ENCODE measurements around the gene CDC42BPG. TPM values are rescaled to one million over a fixed set of nuclear protein-coding genes. Genes with fewer than 3 reads are reported as not detected.

CDC42BPG gene
- total and polyA plus RNA-seq, 2 of the 8 experiments (the other 6 are each of a cell fraction or from before 2014, with no cell fraction given) = 3.7 to 10.6 TPM

DNA sequence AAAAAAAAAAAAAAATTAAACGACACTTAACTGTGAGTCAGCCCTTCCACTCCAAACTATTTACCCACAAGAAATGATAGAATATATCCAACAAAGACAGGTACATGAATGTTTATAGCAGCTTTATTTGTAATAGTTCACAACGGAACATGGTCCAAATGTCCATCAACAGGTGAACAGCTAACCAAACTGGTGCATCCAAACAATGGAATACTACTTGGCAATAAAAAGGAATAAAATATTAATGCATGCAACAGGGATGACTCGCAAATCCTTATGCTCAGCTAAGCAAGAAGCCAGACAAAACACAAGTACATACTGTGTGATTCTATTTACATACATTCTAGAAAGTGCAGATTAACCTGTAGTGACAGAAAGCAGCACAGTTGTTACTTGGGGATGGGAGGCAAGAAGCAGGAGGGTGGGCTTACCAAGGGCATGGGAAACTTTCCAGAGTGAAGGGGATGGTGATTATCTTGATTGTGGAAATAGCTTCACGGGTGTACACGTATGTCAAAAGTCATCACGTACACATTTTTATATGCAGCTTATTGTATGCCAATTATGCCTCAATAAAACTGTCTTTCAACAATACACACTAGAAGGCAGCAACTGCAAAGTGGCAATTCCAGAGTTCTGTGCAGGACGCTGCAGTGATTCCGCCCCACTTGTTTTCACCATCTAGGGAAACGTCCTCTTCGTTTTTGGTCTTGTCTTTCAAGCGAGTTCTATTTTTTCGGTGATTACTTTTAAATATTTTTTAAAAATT, 59.5 kb downstream of the CDC42BPG start:
- DNase-seq (ENCODE audit: low read depth in 1 of 2, low spot score in 2 of 2) (no peak), FAIRE-seq (no peak)
- Histone ChIP-seq H2BK15ac (ENCODE audit: low read length) (no peak overlapping the region), H3K4me3 (ENCODE audit: extremely low read depth in 1 of 4, insufficient read depth in 2 of 4, low read depth in 3 of 4, low read length in 4 of 4) (no peak overlapping the region), H3K18ac (ENCODE audit: extremely low read depth, low read length) (no peak overlapping the region), H3K23ac (ENCODE audit: insufficient read length) (no peak overlapping the region), H3K23me2 (ENCODE audit: low read depth, low read length) (no peaks in the 10 kb centered on the region), H3K27me3 (replicated peaks in 1 of 4; ENCODE audit: control insufficient read depth in 3 of 4, extremely low read depth in 1 of 4, insufficient read depth in 3 of 4, low read length in 3 of 4) (no peaks in the 10 kb centered on the region), H4K20me1 (replicated peaks in 1 of 2; ENCODE audit: control insufficient read depth in 1 of 2, insufficient read depth in 2 of 2, low read length in 2 of 2) (peaks cover 0 to 3% of the 10 kb centered on the region in 2 experiments), H3K14ac (ENCODE audit: insufficient read length) (no peak overlapping the region), H4K91ac (replicated peaks; ENCODE audit: insufficient read length, low read length) (no peak overlapping the region), H3K36me3 (ENCODE audit: control insufficient read depth in 2 of 4, insufficient read depth in 4 of 4, low read length in 3 of 4) (no peaks in the 10 kb centered on the region), H3K79me1 (ENCODE audit: low read depth, low read length) (no peaks in the 10 kb centered on the region), H3K56ac (replicated peaks; ENCODE audit: insufficient read length, low read depth, low read length) (no peak overlapping the region), H3K79me2 (ENCODE audit: control insufficient read depth in 1 of 2, insufficient read depth in 2 of 2, low read length in 2 of 2) (no peaks in the 10 kb centered on the region), H3K4me2 (ENCODE audit: insufficient read depth in 1 of 2, low read depth in 2 of 2, low read length in 2 of 2) (no peak overlapping the region), H2AK5ac (ENCODE audit: low read depth, low read length) (no peak overlapping the region), H2AFZ (ENCODE audit: low read length) (no peak overlapping the region), H4K8ac (ENCODE audit: extremely low read depth, insufficient read depth, low read length) (no peak overlapping the region), H3K9me3 (ENCODE audit: insufficient read depth in 2 of 2, low read depth in 1 of 2, low read length in 1 of 2) (no peaks in the 10 kb centered on the region), H2BK120ac (replicated peaks; ENCODE audit: low read depth, low read length) (no peak overlapping the region), H3K27ac (ENCODE audit: low read depth, low read length) (no peak overlapping the region), H3K9ac (replicated peaks in 1 of 4; ENCODE audit: extremely low read depth in 1 of 4, low read depth in 3 of 4, low read length in 3 of 4) (no peak overlapping the region), H3K4ac (replicated peaks; ENCODE audit: insufficient read length, low read depth, low read length) (no peak overlapping the region), H2BK5ac (ENCODE audit: low read depth, low read length) (no peak overlapping the region), H3K4me1 (replicated peaks in 1 of 4; ENCODE audit: control insufficient read depth in 3 of 4, insufficient read depth in 4 of 4, low read length in 3 of 4) (no peaks in the 10 kb centered on the region), H2BK12ac (ENCODE audit: low read depth, low read length) (no peak overlapping the region), H2BK20ac (ENCODE audit: low read length) (no peak overlapping the region), H4K5ac (ENCODE audit: insufficient read length, low read depth, low read length) (no peak overlapping the region)
- CTCF ChIA-PET (ENCODE audit: partially characterized antibody) = interaction anchor here (0.7 to 5.2 kb wide), 10 partner anchors 9 to 82 kb away, joined by 3 to 31 read pairs (median 4); partner anchors contain the start of genes CDC42BPG and MAP4K2
- POLR2A ChIA-PET (ENCODE audit: partially characterized antibody) = interaction anchor here (1.2 to 1.9 kb wide), 5 partner anchors 10 to 25 kb away, joined by 4 to 9 read pairs (median 5); partner anchors contain the start of gene PYGM
- 90% methylated on average over 12 of the region's 12 CpGs; no CpG with 5 or more reads in 1 of the 2 experiments for WGBS, 2 experiments (ENCODE audit: extremely low coverage in 1 of 2, insufficient coverage in 1 of 2, insufficient read length in 1 of 2, insufficient replicate concordance in 2 of 2, low coverage in 1 of 2, low lambda C conversion rate in 2 of 2, missing lambda C conversion rate in 1 of 2)
- TF ChIP-seq MAX (IDR thresholded peaks at IDR 0.05) (no peak), SIRT6 (IDR thresholded peaks at IDR 0.05; ENCODE audit: low read length) (no peak), CTCF (IDR thresholded peaks at IDR 0.05; ENCODE audit: control extremely low read depth in 1 of 3, insufficient read depth in 1 of 3, low read depth in 1 of 3, low read length in 3 of 3) (no peak), PHF8 (conservative IDR thresholded peaks at IDR 0.05; ENCODE audit: low read depth, low read length) (no peak), KDM5A (IDR thresholded peaks at IDR 0.05; ENCODE audit: low read length) (no peak), EP300 (IDR thresholded peaks at IDR 0.05; ENCODE audit: borderline replicate concordance in 1 of 2, low read depth in 2 of 2, low read length in 2 of 2) (no peak), RAD21 (IDR thresholded peaks at IDR 0.05 in 1 of 2, conservative IDR thresholded peaks at IDR 0.05 in 1 of 2; ENCODE audit: low read depth in 2 of 2, low read length in 2 of 2) (no peak)
- TF ChIP-seq, protein P1, sequence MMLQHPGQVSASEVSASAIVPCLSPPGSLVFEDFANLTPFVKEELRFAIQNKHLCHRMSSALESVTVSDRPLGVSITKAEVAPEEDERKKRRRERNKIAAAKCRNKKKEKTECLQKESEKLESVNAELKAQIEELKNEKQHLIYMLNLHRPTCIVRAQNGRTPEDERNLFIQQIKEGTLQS (IDR thresholded peaks at IDR 0.05; ENCODE audit: insufficient read depth, low read depth, low read length) = no peak
